SK-N-SH treated with all-trans-retinoic acid at 6 μM for 48 hours (cell line): ENCODE measurements around the gene HOXB13.

Experiments used
- ATAC-seq: fragments of 200-7000 bp; cut with Tn5 transposase; 3 replicates; pipeline ENCODE4 v1.9.1; 2020; ENCODE audit warnings: mild to moderate bottlenecking, moderate library complexity
- ARNTL ChIP-seq: fragments of 450-650 bp; formaldehyde crosslinking; IDR thresholded peaks from 2 replicates; pipeline ENCODE4 v1.5.0; 2020; ENCODE audit warnings: low read depth, mild to moderate bottlenecking, moderate library complexity, borderline replicate concordance
- BACH2 ChIP-seq: fragments of 250-450 bp; sonication (Bioruptor Pico); IDR thresholded peaks from 2 replicates; pipeline ENCODE4 v1.9.0; 2021; ENCODE audit warnings: mild to moderate bottlenecking, borderline replicate concordance
- CSDC2 ChIP-seq: fragments of 250-450 bp; sonication (Bioruptor Pico); IDR thresholded peaks from 2 replicates; pipeline ENCODE4 v1.5.0; 2020; ENCODE audit warnings: mild to moderate bottlenecking, moderate library complexity
- ESRRG ChIP-seq: fragments of 250-450 bp; sonication (Bioruptor Pico); IDR thresholded peaks from 2 replicates; pipeline ENCODE4 v1.6.1; 2021; ENCODE audit warnings: mild to moderate bottlenecking
- GLIS3 ChIP-seq: fragments of 250-450 bp; sonication (Bioruptor Pico); IDR thresholded peaks from 2 replicates; pipeline ENCODE4 v1.5.0; 2020; ENCODE audit warnings: mild to moderate bottlenecking, moderate library complexity
- ISL1 ChIP-seq: fragments of 250-450 bp; sonication (Bioruptor Pico); IDR thresholded peaks from 2 replicates; pipeline ENCODE4 v2.1.2; 2022; ENCODE audit warnings: mild to moderate bottlenecking, moderate library complexity
- OSR1 ChIP-seq: fragments of 250-450 bp; sonication (Bioruptor Pico); IDR thresholded peaks from 2 replicates; pipeline ENCODE4 v1.8.0; 2022; ENCODE audit warnings: moderate library complexity, mild to moderate bottlenecking, inconsistent platforms
- PPARA ChIP-seq: fragments of 250-450 bp; sonication (Bioruptor Pico); IDR thresholded peaks from 2 replicates; pipeline ENCODE4 v1.5.0; 2020; ENCODE audit warnings: mild to moderate bottlenecking, borderline replicate concordance
- RARB ChIP-seq: fragments of 250-450 bp; sonication (Bioruptor Pico); IDR thresholded peaks from 2 replicates; pipeline ENCODE4 v1.8.0; 2021; ENCODE audit warnings: mild to moderate bottlenecking, moderate library complexity
- SNAI2 ChIP-seq: fragments of 250-450 bp; sonication (Bioruptor Pico); IDR thresholded peaks from 2 replicates; pipeline ENCODE4 v1.5.0; 2020; ENCODE audit warnings: mild to moderate bottlenecking, moderate library complexity
- TCF4 ChIP-seq: fragments of 250-450 bp; sonication (Bioruptor Pico); IDR thresholded peaks from 2 replicates; pipeline ENCODE4 v1.8.0; 2021; ENCODE audit warnings: mild to moderate bottlenecking, moderate library complexity, borderline replicate concordance
- TOX ChIP-seq: fragments of 250-450 bp; sonication (Bioruptor Pico); IDR thresholded peaks from 2 replicates; pipeline ENCODE4 v1.8.0; 2021; ENCODE audit warnings: mild to moderate bottlenecking, moderate library complexity, borderline replicate concordance
- ZC3H10 ChIP-seq: fragments of 250-450 bp; sonication (Bioruptor Pico); IDR thresholded peaks from 2 replicates; pipeline ENCODE4 v1.5.1; 2021; ENCODE audit warnings: mild to moderate bottlenecking, moderate library complexity
- ZFP3 ChIP-seq: fragments of 250-450 bp; sonication (Bioruptor Pico); IDR thresholded peaks from 2 replicates; pipeline ENCODE4 v1.5.0; 2020; ENCODE audit warnings: mild to moderate bottlenecking, moderate library complexity
- ZFP30 ChIP-seq: fragments of 450-650 bp; formaldehyde crosslinking; IDR thresholded peaks from 2 replicates; pipeline ENCODE4 v1.5.0; 2022; ENCODE audit warnings: mild to moderate bottlenecking, moderate library complexity
- ZNF565 ChIP-seq: fragments of 450-650 bp; formaldehyde crosslinking; conservative IDR thresholded peaks from 2 replicates; pipeline ENCODE4 v1.5.0; 2020; ENCODE audit warnings: low read depth, mild to moderate bottlenecking, moderate library complexity
- ZNF70 ChIP-seq: fragments of 450-650 bp; formaldehyde crosslinking; IDR thresholded peaks from 2 replicates; pipeline ENCODE4 v1.5.0; 2020; ENCODE audit warnings: mild to moderate bottlenecking, moderate library complexity
- ZNF8 ChIP-seq: fragments of 450-650 bp; formaldehyde crosslinking; IDR thresholded peaks from 2 replicates; pipeline ENCODE4 v1.5.0; 2020; ENCODE audit warnings: mild to moderate bottlenecking, moderate library complexity
- TF ChIP-seq, protein P1 (sequence below): fragments of 250-450 bp; sonication (Bioruptor Pico); IDR thresholded peaks from 2 replicates; pipeline ENCODE4 v1.5.1; 2021; ENCODE audit warnings: mild to moderate bottlenecking, moderate library complexity
- TF ChIP-seq, protein P2 (sequence below): fragments of 250-450 bp; sonication (Bioruptor Pico); IDR thresholded peaks from 2 replicates; pipeline ENCODE4 v1.8.0; 2021; ENCODE audit warnings: low read depth, mild to moderate bottlenecking, moderate library complexity, borderline replicate concordance
- TF ChIP-seq, protein P3 (sequence below): fragments of 250-450 bp; sonication (Bioruptor Pico); IDR thresholded peaks from 2 replicates; pipeline ENCODE4 v1.5.1; 2020; ENCODE audit warnings: low read depth, mild to moderate bottlenecking, moderate library complexity
- TF ChIP-seq, protein P4 (sequence below): fragments of 250-450 bp; sonication (Bioruptor Pico); IDR thresholded peaks from 2 replicates; pipeline ENCODE4 v1.5.0; 2020; ENCODE audit warnings: mild to moderate bottlenecking, moderate library complexity
- TF ChIP-seq, protein P5 (sequence below): fragments of 250-450 bp; sonication (Bioruptor Pico); IDR thresholded peaks from 2 replicates; pipeline ENCODE4 v1.8.0; 2020; ENCODE audit warnings: mild to moderate bottlenecking, moderate library complexity, borderline replicate concordance

The HOXB13 gene

DNA sequence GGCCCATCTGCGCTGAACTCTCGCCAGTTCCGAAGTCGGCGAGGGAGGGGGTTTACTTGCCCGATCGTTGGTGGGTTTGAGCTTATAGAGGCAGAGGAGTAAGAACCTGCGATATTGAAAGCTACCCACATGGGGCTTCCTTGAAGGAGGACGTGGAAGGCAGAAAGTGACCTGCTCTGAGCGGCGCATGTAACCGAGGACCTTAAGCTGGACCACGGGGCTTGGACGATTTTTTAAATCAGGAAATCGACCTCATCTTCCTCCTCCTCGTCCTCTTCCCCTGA lies 3.6 kb downstream of the HOXB13 start:
- no peak for TF ChIP-seq CSDC2 (CRISPR knock-in tag)
- TF ChIP-seq ZNF565 (CRISPR knock-in tag): no peak
- TF ChIP-seq ARNTL (CRISPR knock-in tag): no peak
- no peak for TF ChIP-seq ZC3H10 (CRISPR knock-in tag)
- TF ChIP-seq ZNF8: no peak
- no peak for TF ChIP-seq ISL1 (CRISPR knock-in tag)
- no peak for TF ChIP-seq ESRRG (CRISPR knock-in tag)
- TF ChIP-seq, protein P1, sequence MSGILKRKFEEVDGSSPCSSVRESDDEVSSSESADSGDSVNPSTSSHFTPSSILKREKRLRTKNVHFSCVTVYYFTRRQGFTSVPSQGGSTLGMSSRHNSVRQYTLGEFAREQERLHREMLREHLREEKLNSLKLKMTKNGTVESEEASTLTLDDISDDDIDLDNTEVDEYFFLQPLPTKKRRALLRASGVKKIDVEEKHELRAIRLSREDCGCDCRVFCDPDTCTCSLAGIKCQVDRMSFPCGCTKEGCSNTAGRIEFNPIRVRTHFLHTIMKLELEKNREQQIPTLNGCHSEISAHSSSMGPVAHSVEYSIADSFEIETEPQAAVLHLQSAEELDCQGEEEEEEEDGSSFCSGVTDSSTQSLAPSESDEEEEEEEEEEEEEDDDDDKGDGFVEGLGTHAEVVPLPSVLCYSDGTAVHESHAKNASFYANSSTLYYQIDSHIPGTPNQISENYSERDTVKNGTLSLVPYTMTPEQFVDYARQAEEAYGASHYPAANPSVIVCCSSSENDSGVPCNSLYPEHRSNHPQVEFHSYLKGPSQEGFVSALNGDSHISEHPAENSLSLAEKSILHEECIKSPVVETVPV (CRISPR knock-in tag): no peak
- TF ChIP-seq PPARA (CRISPR knock-in tag): no peak
- TF ChIP-seq, protein P2, sequence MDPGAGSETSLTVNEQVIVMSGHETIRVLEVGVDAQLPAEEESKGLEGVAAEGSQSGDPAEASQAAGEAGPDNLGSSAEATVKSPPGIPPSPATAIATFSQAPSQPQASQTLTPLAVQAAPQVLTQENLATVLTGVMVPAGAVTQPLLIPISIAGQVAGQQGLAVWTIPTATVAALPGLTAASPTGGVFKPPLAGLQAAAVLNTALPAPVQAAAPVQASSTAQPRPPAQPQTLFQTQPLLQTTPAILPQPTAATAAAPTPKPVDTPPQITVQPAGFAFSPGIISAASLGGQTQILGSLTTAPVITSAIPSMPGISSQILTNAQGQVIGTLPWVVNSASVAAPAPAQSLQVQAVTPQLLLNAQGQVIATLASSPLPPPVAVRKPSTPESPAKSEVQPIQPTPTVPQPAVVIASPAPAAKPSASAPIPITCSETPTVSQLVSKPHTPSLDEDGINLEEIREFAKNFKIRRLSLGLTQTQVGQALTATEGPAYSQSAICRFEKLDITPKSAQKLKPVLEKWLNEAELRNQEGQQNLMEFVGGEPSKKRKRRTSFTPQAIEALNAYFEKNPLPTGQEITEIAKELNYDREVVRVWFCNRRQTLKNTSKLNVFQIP (CRISPR knock-in tag): no peak
- no peak for TF ChIP-seq RARB
- no peak for TF ChIP-seq ZFP30
- peak; percentile 38 for ATAC-seq

DNA sequence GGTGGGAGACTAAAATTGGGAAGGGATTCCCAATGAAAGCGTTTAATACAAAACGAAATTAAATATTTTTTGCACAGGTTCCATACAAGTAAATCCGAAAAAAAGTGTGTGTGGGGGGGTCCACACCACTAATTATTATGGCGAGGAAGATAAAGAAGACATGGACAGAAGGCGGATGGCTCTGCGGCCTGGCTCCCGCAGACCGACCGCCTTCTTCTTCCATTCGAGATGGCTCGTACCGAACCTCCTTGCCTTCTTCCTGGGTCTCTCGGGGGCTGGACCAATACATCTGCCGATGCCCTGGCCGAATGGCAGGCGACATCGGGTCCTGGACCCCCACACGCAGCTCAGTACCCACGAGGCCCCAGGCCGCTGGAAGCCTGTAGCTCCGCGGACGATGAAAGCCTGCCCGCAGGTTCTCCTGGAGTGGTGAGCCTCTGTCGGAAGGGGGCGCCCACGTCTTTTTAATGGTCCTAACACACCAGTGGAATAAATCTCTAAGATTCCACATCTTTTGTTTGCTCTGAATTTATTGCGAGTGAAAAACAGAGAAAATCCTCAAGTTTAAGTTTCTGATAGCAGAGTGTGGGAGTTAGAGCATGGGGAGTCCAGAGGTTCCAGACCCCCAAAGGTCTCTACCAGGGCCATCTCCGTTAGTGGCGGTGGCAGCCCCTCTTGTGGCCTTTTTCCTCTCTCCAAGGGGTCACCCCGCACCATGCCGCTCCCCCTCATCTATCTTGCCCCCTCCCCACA lies 4.1 kb downstream of the HOXB13 start:
- TF ChIP-seq OSR1 (CRISPR knock-in tag) (no peak), ZFP3 (CRISPR knock-in tag) (no peak), RARB (no peak), ISL1 (CRISPR knock-in tag) (no peak), CSDC2 (CRISPR knock-in tag) (no peak), SNAI2 (CRISPR knock-in tag) (no peak), ZNF565 (CRISPR knock-in tag) (no peak), TCF4 (CRISPR knock-in tag) (no peak), TOX (CRISPR knock-in tag) (no peak), BACH2 (CRISPR knock-in tag) (no peak), ZNF70 (no peak), PPARA (CRISPR knock-in tag) (no peak), GLIS3 (CRISPR knock-in tag) (no peak), ZFP30 (no peak), ARNTL (CRISPR knock-in tag) (no peak), ZC3H10 (CRISPR knock-in tag) (no peak)
- TF ChIP-seq, protein P3, sequence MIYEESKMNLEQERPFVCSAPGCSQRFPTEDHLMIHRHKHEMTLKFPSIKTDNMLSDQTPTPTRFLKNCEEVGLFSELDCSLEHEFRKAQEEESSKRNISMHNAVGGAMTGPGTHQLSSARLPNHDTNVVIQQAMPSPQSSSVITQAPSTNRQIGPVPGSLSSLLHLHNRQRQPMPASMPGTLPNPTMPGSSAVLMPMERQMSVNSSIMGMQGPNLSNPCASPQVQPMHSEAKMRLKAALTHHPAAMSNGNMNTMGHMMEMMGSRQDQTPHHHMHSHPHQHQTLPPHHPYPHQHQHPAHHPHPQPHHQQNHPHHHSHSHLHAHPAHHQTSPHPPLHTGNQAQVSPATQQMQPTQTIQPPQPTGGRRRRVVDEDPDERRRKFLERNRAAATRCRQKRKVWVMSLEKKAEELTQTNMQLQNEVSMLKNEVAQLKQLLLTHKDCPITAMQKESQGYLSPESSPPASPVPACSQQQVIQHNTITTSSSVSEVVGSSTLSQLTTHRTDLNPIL (CRISPR knock-in tag): no peak
- TF ChIP-seq, protein P1 (CRISPR knock-in tag): no peak
- TF ChIP-seq, protein P4, sequence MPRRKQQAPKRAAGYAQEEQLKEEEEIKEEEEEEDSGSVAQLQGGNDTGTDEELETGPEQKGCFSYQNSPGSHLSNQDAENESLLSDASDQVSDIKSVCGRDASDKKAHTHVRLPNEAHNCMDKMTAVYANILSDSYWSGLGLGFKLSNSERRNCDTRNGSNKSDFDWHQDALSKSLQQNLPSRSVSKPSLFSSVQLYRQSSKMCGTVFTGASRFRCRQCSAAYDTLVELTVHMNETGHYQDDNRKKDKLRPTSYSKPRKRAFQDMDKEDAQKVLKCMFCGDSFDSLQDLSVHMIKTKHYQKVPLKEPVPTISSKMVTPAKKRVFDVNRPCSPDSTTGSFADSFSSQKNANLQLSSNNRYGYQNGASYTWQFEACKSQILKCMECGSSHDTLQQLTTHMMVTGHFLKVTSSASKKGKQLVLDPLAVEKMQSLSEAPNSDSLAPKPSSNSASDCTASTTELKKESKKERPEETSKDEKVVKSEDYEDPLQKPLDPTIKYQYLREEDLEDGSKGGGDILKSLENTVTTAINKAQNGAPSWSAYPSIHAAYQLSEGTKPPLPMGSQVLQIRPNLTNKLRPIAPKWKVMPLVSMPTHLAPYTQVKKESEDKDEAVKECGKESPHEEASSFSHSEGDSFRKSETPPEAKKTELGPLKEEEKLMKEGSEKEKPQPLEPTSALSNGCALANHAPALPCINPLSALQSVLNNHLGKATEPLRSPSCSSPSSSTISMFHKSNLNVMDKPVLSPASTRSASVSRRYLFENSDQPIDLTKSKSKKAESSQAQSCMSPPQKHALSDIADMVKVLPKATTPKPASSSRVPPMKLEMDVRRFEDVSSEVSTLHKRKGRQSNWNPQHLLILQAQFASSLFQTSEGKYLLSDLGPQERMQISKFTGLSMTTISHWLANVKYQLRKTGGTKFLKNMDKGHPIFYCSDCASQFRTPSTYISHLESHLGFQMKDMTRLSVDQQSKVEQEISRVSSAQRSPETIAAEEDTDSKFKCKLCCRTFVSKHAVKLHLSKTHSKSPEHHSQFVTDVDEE (CRISPR knock-in tag): no peak
- TF ChIP-seq, protein P5, sequence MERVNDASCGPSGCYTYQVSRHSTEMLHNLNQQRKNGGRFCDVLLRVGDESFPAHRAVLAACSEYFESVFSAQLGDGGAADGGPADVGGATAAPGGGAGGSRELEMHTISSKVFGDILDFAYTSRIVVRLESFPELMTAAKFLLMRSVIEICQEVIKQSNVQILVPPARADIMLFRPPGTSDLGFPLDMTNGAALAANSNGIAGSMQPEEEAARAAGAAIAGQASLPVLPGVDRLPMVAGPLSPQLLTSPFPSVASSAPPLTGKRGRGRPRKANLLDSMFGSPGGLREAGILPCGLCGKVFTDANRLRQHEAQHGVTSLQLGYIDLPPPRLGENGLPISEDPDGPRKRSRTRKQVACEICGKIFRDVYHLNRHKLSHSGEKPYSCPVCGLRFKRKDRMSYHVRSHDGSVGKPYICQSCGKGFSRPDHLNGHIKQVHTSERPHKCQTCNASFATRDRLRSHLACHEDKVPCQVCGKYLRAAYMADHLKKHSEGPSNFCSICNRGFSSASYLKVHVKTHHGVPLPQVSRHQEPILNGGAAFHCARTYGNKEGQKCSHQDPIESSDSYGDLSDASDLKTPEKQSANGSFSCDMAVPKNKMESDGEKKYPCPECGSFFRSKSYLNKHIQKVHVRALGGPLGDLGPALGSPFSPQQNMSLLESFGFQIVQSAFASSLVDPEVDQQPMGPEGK (CRISPR knock-in tag): no peak
- peak; percentile 92 for ATAC-seq
